Activated CD8-positive, alpha-beta T cell treated with anti-CD3 and anti-CD28 coated beads, Interleukin-2, amount 10 ng/mL, durations not matched to agents 7 days and 5 days (primary cell): ENCODE results near the gene RPL32. TPM values are rescaled to one million over a fixed set of nuclear protein-coding genes. Genes with fewer than 3 reads are reported as not detected.
"Not testable (repeated sequence)": the region's sequence is repeated elsewhere in the genome, so short reads cannot be mapped to it uniquely, and the experiment has no call there.

Experiments used
- ATAC-seq: fragments of 150-1000 bp; cut with Tn5 transposase; one replicate; pipeline ENCODE4 v1.10.0; 2021; ENCODE audit warnings: moderate library complexity
- CTCF ChIA-PET: fragments of 350-600 bp; sonication (Branson Sonifier 250); formaldehyde crosslinking; loops from one replicate; lab custom pipeline; 2021; ENCODE audit warnings: antibody characterized with exemption; lab: Charles Lee
- POLR2A ChIA-PET: fragments of 350-600 bp; sonication (Branson Sonifier 250); formaldehyde crosslinking; loops from one replicate; lab custom pipeline; 2021; ENCODE audit warnings: antibody characterized with exemption; lab: Charles Lee
- DNase-seq: peaks from one replicate; pipeline ENCODE4 v3.0.0-alpha.2; 2020
- H3K27ac Mint-ChIP-seq: one replicate; pipeline ENCODE4 v1.8.0; 2021; ENCODE audit warnings: mild to moderate bottlenecking, mixed read lengths
- H3K27me3 Mint-ChIP-seq: one replicate; pipeline ENCODE4 v1.8.0; 2021; ENCODE audit warnings: low read depth, mixed read lengths
- H3K36me3 Mint-ChIP-seq: one replicate; pipeline ENCODE4 v1.8.0; 2021; ENCODE audit warnings: low read depth, mixed read lengths
- H3K4me1 Mint-ChIP-seq: one replicate; pipeline ENCODE4 v1.8.0; 2021; ENCODE audit warnings: low read depth, mixed read lengths
- H3K4me3 Mint-ChIP-seq: one replicate; pipeline ENCODE4 v1.8.0; 2021; ENCODE audit warnings: mild to moderate bottlenecking, mixed read lengths
- H3K9me3 Mint-ChIP-seq: one replicate; pipeline ENCODE4 v1.8.0; 2022; ENCODE audit warnings: mixed read lengths; ENCODE audit not compliant: insufficient read depth
- total RNA-seq, 2 experiments: library from RNA; stranded (reverse); gene quantifications; one replicate each; pipeline ENCODE4 v1.2.3, GENCODE V29; 2021

RPL32 gene
- total RNA-seq, 2 experiments from 2014 or later = 1,764 to 1,890 TPM

GRCh38 chr3:12879191-12879815 lies 37.9 kb upstream of the RPL32 start:
- peaks cover 19% of the 10 kb centered on the region for H3K27me3 Mint-ChIP-seq
- H3K36me3 Mint-ChIP-seq = no peaks in the 10 kb centered on the region
- no peaks in the 10 kb centered on the region for H3K9me3 Mint-ChIP-seq
- POLR2A ChIA-PET = no interaction called here
- no peak for DNase-seq
- ATAC-seq = no peak
- H3K27ac Mint-ChIP-seq = no peak overlapping the region
- no peaks in the 10 kb centered on the region for H3K4me1 Mint-ChIP-seq
- CTCF ChIA-PET = interaction anchor here (1.0 kb wide), 1 partner anchor 12 kb away, joined by 4 read pairs; no protein-coding TSS in a partner anchor
- H3K4me3 Mint-ChIP-seq = no peak overlapping the region

GRCh38 chr3:12878758-12879157 lies 37.4 kb upstream of the RPL32 start:
- not testable (repeated sequence) for H3K4me3 Mint-ChIP-seq

GRCh38 chr3:12878141-12878574 lies 36.8 kb upstream of the RPL32 start:
- Mint-ChIP-seq H3K4me1 (no peaks in the 10 kb centered on the region), H3K27ac (no peak overlapping the region), H3K27me3 (peaks cover 21% of the 10 kb centered on the region), H3K9me3 (no peaks in the 10 kb centered on the region), H3K36me3 (no peaks in the 10 kb centered on the region), H3K4me3 (no peak overlapping the region)
- CTCF ChIA-PET = interaction anchor here (1.0 to 1.1 kb wide), 2 partner anchors 10 to 14 kb away, joined by 4 to 6 read pairs; no protein-coding TSS in a partner anchor
- POLR2A ChIA-PET = interaction anchor here (0.8 kb wide), 1 partner anchor 1749 kb away, joined by 3 read pairs; no protein-coding TSS in a partner anchor
- DNase-seq (no peak), ATAC-seq (no peak)

More at GRCh38 chr3:12878758-12879157, 37.4 kb upstream of the RPL32 start:
- CTCF ChIA-PET = interaction anchor here (1.0 kb wide), 1 partner anchor 13 kb away, joined by 4 read pairs; no protein-coding TSS in a partner anchor
- H3K36me3 Mint-ChIP-seq, POLR2A ChIA-PET, H3K27ac Mint-ChIP-seq, H3K9me3 Mint-ChIP-seq, DNase-seq, H3K4me1 Mint-ChIP-seq, ATAC-seq: not testable (repeated sequence)
- H3K27me3 Mint-ChIP-seq = peaks cover 21% of the 10 kb centered on the region

- no peaks in the 10 kb centered on the region for H3K4me1 Mint-ChIP-seq
- ChIA-PET POLR2A (no interaction called here), CTCF (interaction anchor here (1.0 to 1.5 kb wide), 4 partner anchors 8 to 14 kb away, joined by 3 to 4 read pairs (median 4); no protein-coding TSS in a partner anchor)
- ATAC-seq (no peak), DNase-seq (no peak)
- H3K27ac Mint-ChIP-seq = no peak overlapping the region
- H3K4me3 Mint-ChIP-seq = no peak overlapping the region
- peaks cover 21% of the 10 kb centered on the region for H3K27me3 Mint-ChIP-seq
- H3K9me3 Mint-ChIP-seq = no peaks in the 10 kb centered on the region
- no peaks in the 10 kb centered on the region for H3K36me3 Mint-ChIP-seq
Measured at GRCh38 chr3:12877040-12877439, 35.7 kb upstream of the RPL32 start.

DNA sequence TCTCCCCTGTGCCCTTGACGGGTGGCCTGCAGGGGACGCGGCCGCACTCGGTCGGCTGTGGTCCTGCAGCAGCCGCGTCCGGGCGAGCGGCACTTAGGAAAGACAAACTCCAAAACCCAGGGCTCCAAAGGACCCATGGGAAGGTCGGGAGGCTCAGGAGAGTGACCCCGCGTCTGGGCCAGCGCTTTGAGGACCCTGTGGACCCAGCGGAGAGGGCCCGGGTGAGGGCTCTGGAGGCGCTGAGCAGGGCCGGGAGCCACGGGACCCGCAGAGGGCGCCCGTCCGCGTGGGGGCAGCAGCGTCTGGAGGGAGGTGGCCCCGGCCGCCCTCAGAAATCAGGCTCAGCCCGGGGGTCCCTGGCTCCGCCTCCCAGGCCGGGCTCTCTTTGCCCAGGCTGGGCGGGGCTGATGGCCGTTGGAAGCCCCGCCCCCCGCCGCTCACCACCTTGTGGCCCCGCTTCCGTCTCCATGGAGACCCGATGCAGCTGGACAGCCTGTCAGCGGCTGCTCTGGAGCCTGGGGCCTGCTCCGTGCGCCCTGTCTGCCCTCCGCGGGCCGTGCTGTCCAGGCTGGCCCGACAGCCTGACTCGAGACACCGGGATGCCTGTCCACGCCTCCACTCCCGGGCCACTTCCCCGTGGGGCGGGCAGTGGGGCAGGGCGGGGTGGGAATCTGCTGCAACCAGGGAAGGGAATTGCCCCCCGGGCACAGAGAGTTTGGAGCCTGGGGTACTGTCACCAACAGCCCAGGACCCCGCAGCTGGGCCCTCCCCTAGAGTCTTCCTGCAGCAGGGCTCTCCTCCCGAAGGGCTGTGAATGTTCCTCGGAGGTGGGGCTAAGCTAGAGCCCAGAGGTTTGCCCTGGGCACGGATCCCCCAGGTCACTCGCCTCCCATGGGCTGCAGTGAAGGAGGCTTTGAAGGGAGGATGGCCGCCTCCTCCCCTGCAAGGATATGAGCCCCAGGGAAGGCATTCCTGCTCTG lies 34.8 kb upstream of the RPL32 start:
- Mint-ChIP-seq H3K36me3 (no peaks in the 10 kb centered on the region), H3K27ac (no peak overlapping the region), H3K27me3 (peaks cover 21% of the 10 kb centered on the region), H3K4me1 (no peaks in the 10 kb centered on the region), H3K4me3 (no peak overlapping the region), H3K9me3 (no peaks in the 10 kb centered on the region)
- ChIA-PET POLR2A (no interaction called here), CTCF (interaction anchor here (1.0 to 1.5 kb wide), 3 partner anchors 9 to 15 kb away, joined by 3 to 4 read pairs (median 3); no protein-coding TSS in a partner anchor)
- DNase-seq (peak; percentile 35), ATAC-seq (peak; percentile 66)

DNA sequence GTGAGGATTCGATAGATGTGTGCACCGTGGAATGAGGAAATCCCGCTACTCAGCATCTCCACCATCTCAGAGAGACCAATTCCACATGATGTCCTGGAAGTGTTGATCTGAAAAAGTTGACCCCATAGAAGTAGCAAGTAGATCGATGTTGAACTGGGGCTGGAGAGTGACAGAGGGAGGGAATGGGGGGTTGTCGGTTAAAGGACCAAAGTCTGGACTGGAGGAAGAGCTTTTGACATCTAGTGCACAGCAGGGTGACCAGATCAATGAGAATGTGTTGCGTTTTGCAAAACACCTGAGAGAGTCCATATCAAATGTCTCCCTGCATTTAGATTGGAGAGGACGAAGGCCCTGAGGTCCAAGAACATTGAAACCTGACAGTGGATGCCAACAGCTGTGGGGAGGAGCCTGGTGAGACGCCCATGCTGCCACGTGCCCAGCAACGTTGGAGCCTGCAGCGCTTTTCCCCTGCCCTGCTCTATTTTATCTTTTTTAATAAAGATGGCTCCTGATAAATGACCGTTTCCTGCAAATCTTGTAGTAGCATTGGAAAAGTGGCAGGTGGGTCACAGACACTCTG lies 30.1 kb upstream of the RPL32 start:
- peaks cover 26% of the 10 kb centered on the region for H3K27me3 Mint-ChIP-seq
- no peak for ATAC-seq
- ChIA-PET CTCF (interaction anchor here (2.2 to 3.0 kb wide), 2 partner anchors 15 to 20 kb away, joined by 10 to 16 read pairs; no protein-coding TSS in a partner anchor), POLR2A (no interaction called here)
- no peak for DNase-seq
- H3K9me3 Mint-ChIP-seq = no peaks in the 10 kb centered on the region
- H3K4me1 Mint-ChIP-seq = peaks cover 22% of the 10 kb centered on the region
- no peak overlapping the region for H3K27ac Mint-ChIP-seq
- H3K4me3 Mint-ChIP-seq = no peak overlapping the region
- no peaks in the 10 kb centered on the region for H3K36me3 Mint-ChIP-seq

DNA sequence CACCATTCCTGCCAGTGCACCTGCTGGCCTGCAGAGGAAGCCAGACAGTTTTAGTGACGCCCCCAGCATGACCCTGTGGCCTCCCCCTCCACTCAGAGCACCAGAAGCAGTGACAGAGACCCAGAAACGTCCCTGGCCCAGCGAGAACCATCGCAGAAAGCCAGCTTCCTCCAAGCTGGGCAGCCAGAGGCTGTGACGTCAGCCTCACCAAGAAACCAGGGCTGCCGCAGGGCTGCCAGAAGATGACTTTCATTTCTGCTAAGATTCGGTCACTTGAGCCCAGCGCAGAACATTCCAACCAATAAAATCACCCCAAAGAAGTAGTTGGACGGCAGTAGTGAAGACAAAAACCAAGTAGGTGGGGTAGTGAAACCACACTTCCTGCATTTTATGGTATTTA lies 29.6 kb upstream of the RPL32 start:
- H3K27me3 Mint-ChIP-seq = peaks cover 28% of the 10 kb centered on the region
- CTCF ChIA-PET = interaction anchor here (1.0 to 3.0 kb wide), 3 partner anchors 16 to 124 kb away, joined by 3 to 16 read pairs (median 10); no protein-coding TSS in a partner anchor
- peak overlapping the region; percentile 23 for H3K27ac Mint-ChIP-seq
- H3K4me3 Mint-ChIP-seq = no peak overlapping the region
- peak; percentile 41 for DNase-seq
- no peaks in the 10 kb centered on the region for H3K9me3 Mint-ChIP-seq
- ATAC-seq = peak; percentile 40
- no peaks in the 10 kb centered on the region for H3K36me3 Mint-ChIP-seq
- H3K4me1 Mint-ChIP-seq = peaks cover 22% of the 10 kb centered on the region
- POLR2A ChIA-PET = no interaction called here

DNA sequence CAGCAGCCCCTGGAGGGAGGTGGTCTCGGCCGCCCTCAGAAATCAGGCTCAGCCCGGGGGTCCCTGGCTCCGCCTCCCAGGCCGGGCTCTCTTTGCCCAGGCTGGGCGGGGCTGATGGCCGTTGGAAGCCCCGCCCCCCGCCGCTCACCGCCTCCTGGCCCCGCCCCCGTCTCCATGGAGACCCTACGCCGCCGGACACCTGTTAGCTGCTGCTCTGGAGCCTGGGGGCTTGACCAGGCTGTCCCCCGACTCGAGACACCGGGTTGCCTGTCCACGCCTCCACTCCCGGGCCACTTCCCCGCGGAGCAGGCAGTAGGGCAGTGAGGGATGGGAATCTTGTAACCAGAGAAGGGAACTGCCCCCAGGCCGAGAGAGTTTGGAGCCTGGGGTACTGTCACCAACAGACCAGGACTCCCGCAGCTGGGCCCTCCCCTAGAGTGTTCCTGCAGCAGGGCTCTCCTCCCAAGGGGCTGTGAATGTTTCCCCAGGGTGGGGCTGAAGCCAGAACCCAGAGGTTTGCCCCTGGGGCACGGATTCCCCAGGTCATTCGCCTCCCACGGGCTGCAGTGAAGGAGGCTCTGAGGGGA lies 27.8 kb upstream of the RPL32 start:
- H3K9me3 Mint-ChIP-seq = no peaks in the 10 kb centered on the region
- H3K27me3 Mint-ChIP-seq = peaks cover 27% of the 10 kb centered on the region
- CTCF ChIA-PET = interaction anchor here (1.1 to 3.0 kb wide), 7 partner anchors 9 to 114 kb away, joined by 4 to 17 read pairs (median 10); partner anchors contain the start of gene RPL32
- no peak overlapping the region for H3K27ac Mint-ChIP-seq
- peaks cover 22% of the 10 kb centered on the region for H3K4me1 Mint-ChIP-seq
- ATAC-seq (no peak), DNase-seq (peak; percentile 50)
- no peak overlapping the region for H3K4me3 Mint-ChIP-seq
- POLR2A ChIA-PET = no interaction called here
- H3K36me3 Mint-ChIP-seq = no peaks in the 10 kb centered on the region

DNA sequence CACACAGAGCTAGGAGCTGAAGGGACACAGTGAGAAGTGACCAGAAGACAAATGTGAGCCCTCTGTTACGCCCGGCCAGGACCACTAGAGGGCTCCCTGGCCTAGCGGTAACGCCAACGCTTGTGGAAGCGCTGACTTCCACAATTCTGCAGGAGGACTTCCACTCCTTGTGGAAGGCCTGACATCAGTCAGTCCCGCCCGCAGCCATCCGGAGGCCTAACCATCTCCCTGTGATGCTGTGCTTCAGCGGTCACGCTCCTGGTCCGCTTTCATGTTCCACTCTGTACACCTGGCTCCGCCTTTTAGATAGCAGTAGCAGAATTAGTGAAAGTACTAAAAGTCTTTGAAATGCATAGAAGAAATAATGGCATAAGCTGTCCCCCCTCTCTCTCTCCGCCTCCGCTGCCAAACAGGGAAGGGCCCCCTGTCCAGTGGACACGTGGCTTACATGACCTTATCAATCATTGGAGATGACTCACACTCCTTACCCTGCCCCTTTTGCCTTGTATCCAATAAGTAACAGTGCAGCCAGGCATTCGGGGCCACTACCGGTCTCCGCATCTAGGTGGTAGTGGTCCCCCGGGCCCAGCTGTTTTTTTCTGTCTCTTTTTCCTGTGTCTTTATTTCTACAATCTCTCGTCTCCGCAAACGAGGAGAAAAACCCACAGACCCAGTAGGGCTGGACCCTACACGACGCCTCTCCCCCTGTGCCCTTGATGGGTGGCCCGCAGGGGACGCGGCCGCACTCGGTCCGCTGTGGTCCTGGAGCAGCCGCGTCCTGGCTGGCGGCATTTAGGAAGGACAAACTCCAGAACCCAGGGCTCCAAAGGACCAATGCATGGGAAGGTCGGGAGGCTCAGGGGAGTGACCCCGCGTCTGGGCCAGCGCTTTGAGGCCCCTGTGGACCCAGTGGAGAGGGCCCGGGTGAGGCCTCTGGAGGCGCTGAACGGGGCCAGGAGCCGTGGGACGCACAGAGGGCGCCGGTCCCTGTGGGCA lies 27.0 kb upstream of the RPL32 start:
- no peak overlapping the region for H3K27ac Mint-ChIP-seq
- peak overlapping the region; percentile 50 for H3K4me3 Mint-ChIP-seq
- CTCF ChIA-PET = interaction anchor here (0.7 to 2.6 kb wide), 14 partner anchors 9 to 127 kb away, joined by 3 to 17 read pairs (median 4); partner anchors contain the start of gene RPL32
- peaks cover 22% of the 10 kb centered on the region for H3K4me1 Mint-ChIP-seq
- H3K36me3 Mint-ChIP-seq = no peaks in the 10 kb centered on the region
- POLR2A ChIA-PET = no interaction called here
- H3K27me3 Mint-ChIP-seq = peaks cover 26% of the 10 kb centered on the region
- ATAC-seq (peak; percentile 81), DNase-seq (peak; percentile 65)
- no peaks in the 10 kb centered on the region for H3K9me3 Mint-ChIP-seq

DNA sequence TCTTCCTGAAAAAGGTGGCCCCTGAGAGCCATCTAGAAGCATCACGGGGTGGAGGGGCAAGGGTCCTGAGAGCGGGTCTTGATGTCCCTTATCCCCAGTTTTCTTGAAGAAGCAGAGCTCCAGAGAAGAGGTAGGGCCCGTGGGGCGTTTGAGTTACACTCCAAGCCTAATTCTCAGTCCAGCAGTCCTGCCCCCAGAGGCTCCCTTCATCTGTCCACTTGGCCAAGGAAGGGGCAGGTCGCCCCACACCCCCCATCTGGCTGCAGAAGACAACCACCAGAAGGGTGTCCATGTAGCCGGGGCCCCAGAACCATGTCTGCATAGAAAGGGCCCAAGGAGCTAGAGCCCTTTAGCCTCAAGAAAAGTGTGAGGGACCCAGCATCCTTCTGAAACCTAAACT lies 25.5 kb upstream of the RPL32 start:
- POLR2A ChIA-PET = no interaction called here
- DNase-seq (no peak), ATAC-seq (no peak)
- H3K27ac Mint-ChIP-seq = no peak overlapping the region
- H3K4me3 Mint-ChIP-seq = no peak overlapping the region
- CTCF ChIA-PET = interaction anchor here (1.4 to 2.6 kb wide), 2 partner anchors 117 to 128 kb away, joined by 3 to 14 read pairs; no protein-coding TSS in a partner anchor
- peaks cover 25% of the 10 kb centered on the region for H3K27me3 Mint-ChIP-seq
- no peaks in the 10 kb centered on the region for H3K36me3 Mint-ChIP-seq
- no peaks in the 10 kb centered on the region for H3K9me3 Mint-ChIP-seq
- peaks cover 22% of the 10 kb centered on the region for H3K4me1 Mint-ChIP-seq
